HG03342 (cell line): ENCODE results near the gene VPS51.

ENCODE experiments used
- ATAC-seq: cut with Tn5 transposase; IDR thresholded peaks from one replicate; pipeline ENCODE4 v1.9.1; 2021; ENCODE audit warnings: mild to moderate bottlenecking, moderate library complexity; ENCODE audit not compliant: unreplicated experiment

The VPS51 gene

DNA sequence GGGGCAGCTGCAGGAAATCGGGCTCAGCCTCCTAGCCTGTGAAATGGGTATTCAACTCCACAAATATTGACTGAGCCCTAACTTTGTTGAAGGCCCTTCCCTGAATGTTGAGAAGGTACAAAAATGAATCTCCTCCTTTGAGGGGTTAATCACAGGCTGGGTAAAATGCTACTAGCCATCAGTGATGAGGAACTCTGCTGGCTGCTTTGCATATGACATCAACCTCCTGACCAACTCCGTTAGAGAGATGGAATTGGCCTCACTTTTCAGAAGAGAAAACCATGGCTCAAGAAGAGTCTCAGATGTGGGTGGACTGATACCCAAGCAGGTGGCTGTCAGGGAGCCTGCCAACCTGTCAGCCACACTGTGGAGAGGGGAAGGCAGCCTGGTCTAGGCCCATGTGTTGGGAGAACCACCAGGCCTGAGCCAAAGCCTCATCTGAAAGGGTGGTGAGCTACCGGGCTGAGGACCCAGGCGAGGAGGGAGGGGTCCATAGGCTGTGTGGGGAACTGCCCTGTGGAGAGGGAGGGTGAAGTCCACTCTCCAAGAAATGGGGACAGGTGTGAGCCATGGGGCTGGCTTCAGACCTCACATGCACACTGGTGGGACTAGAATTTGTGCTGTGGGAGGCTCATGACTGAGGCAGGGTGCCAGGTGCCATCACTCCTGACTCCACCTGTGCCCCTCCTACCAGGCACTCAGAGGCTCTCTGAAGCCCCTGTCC is 23.9 kb upstream of the VPS51 start:
- no peak for ATAC-seq

DNA sequence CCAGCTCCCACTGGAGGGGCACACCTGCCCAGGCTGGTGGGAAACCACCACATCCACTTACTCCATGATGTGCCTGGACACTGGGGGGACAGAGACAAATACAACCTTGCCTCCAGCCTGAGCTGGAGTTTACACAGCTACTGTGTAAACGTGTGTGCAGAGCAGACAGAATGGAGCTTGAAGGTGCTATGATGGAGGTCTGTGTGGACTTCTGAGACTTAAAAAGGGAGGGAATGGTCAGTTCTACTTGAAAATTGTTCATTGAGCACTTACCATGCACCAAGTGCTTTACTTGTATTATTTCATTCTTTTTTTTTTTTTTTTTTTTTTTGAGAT is 23.4 kb upstream of the VPS51 start:
- ATAC-seq, result no peak

DNA sequence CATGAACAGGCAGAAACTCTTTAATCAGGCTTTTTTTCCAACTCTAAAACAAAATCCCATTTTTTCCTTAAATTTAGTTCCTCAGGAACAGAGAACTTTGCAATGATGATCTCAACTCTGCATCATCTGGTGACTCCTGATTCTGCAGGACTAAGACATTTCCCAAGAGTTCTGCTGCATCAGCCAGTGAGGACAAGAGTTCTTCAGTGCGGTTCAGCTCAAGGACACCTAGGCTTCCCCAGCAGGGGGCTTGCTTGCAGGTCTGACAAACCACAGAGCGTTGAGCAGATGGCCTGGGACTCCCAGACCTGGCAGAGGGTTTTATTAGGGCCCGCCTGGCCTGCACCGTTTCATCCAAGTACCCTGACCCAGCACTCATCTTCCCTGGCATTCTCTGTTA is 18.6 kb upstream of the VPS51 start:
- ATAC-seq, result no peak

DNA sequence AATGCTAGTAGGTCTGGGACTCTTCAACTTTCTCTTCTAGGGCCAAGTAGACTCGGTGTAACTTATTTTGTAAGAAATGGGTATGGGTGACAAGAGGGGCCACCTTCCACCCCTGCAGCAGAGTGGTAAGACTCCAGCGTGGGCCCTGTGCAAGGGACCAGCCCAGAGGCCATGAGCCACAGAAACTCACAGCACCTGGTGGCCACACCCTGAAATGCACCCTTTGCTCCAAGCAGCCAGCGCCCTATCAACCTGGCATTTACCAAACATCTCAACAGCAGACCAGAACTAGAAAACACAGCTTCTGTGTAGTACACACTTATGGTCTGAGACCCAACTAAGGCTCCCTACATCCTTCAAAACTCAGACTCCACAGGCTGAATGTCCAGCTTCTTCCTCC is 17.9 kb upstream of the VPS51 start:
- ATAC-seq, result no peak

DNA sequence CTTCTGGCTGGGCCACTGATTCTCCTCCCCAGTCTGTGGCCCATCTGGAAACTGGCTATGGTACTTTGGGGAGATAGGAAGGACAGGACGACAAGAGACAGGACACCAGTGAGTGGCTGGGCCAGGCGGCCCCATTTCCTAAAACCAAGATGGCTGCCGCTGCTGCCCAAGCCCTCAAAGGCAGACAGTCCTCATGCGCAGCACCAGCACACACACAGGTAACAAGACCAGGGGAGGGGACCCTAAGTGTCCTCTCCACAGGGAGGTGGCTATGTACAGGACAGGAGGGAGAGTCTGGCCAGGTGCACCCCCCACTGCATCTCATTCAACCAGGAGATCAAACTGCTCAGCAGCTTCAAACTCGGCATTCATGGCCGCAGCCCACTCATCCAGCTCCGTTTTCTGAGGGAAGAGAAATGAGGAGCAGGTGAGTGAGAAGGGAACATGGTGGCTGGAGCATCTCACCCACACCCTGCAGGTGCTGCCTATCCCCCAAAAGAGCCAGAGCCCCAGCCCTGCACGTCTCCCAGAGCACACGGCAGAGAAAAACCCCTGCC is 17.1 kb upstream of the VPS51 start:
- no peak for ATAC-seq

DNA sequence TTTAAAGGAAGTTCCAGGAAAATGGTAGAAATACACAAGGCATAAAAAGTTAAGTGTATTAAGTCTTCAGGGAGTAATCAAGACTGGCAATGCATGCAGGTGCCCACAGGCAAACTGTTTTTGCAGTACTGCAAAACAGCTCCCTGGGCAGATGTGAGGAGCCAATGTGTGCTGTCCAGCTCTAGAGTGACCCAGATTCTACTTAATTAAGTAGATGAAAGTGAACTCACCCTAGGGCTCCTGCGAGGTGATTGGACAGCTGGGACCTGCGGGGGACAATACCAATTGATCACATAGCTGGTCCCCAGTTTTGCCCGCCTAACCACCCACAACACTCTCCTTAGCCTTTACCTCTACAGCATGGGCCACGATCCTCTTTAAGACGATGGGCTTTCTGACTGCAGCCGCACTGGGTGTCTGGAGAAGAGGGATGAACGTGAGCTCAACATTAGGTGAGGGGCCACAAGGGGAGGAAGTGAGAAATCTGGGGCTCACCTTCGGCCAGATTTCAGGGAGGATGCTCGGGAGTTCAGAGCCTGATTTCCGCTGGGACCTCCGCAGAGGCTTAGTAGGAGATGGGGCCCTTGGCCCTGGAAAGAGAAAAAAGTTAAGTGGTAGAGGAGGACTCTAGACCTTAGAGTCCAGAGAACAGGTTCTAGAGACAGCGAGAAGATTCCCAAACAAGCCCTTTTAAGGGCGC is 12.7 kb upstream of the VPS51 start:
- ATAC-seq, result peak; percentile 18

DNA sequence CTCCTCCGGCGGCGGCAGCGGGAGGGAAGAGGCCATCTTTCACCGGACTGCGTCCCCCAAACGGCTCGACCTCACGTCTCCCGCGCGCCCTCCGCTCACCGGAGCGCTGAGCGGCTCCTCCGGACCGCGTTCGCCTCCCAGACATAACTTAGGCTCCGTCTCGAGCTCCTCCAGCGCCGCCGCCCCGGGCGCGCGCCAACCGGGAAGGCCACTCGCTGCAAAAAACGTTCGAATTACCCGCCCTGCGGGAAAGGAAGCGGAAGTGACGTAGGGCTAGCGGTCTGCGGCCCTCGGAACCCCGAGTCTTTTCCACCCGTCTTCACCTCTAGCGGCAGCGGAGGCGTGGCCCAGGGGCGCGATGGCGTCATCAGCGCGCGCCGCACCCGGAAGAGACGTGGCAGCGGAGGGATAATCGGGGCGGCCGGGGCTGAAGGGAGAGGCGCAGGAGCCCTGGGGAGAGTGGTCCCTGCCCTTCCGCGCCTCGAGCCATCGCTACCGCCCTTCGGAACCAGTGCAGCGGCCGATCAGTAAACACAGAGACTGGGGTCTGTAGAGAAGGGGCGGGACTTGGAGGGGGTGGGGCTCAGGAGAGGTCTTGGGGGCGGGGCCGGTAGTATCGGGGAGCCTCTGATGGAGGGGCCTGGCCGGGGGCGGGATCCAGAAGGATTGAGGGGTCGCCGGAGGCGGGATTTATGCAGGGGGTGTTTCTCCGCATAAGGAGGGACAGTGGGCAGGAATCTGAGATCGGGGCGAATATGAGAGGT is 12.0 kb upstream of the VPS51 start, which contains the start of the genes CDCA5 and ZFPL1:
TSS of gene CDCA5 (minus strand) at position 207 of the 764 bp plus-strand sequence. CDS start at position 145, 62 bp downstream.
TSS of gene ZFPL1 (plus strand) at position 389 of the 764 bp plus-strand sequence. CDS start 477 bp downstream, outside the sequence.
- peak; percentile 78 for ATAC-seq

DNA sequence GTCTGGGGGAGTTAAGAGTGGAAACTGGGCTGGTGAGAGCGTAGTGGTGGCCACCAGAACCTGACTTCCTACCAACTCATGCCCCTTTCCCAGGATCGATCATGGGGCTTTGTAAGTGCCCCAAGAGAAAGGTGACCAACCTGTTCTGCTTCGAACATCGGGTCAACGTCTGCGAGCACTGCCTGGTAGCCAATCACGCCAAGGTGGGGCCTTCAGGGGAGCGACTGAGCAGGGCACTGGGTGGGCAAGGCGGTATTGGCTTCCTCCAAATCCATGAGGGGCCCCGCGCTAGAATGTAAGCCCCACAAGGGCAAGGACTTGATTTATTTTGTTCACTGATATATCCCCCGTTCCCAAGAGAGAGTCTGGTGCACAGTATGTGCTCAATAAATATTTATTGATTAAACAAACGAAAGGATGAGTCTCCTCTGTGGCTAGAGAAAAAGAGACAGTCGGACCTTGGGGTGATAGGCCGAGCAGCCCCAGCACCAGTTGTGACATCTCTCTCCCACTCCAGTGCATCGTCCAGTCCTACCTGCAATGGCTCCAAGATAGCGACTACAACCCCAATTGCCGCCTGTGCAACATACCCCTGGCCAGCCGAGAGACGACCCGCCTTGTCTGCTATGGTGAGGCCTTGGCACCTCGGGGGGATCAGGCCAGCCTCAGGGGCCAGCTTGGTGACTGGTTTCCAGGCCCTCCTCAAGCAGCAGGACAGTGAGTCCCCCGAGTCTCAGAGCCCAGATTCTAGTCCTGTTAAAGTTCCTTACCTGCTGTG is 11.2 kb upstream of the VPS51 start:
- no peak for ATAC-seq

DNA sequence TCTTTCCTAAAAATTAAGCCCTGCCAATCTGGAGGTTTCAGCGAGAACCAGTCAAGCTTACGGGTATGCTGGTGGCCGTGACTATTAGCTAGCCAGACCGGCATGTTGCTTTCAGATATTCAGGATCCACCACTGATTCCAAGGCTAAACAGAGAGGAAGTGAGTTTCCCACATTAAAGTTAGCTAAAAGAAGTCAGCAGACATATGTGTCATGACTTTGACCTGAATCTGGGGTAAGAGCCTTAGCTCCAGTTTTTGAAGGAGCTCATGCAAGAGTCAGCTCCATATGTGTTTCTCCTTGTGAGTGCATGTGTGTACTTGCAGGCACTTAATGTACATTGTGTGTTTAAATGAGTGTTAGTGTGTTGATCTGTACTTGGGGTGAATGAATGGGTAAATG is 10.6 kb upstream of the VPS51 start:
- no peak for ATAC-seq

DNA sequence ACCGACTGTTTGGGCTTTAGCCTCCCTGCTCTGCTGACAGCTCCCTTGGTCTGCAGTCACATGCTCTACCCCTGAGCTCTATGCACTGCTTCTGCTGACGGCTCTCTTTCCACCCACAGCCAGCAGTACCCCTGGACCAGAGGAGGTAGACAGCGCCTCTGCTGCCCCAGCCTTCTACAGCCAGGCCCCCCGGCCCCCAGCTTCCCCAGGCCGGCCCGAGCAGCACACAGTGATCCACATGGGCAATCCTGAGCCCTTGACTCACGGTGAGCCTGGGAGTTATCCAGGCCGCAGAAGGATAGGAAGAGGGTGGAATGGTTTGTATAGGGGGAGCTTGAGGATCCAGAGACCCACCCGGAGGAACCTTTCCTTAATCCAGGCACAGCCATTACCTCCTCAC is 9.2 kb upstream of the VPS51 start:
- no peak for ATAC-seq

DNA sequence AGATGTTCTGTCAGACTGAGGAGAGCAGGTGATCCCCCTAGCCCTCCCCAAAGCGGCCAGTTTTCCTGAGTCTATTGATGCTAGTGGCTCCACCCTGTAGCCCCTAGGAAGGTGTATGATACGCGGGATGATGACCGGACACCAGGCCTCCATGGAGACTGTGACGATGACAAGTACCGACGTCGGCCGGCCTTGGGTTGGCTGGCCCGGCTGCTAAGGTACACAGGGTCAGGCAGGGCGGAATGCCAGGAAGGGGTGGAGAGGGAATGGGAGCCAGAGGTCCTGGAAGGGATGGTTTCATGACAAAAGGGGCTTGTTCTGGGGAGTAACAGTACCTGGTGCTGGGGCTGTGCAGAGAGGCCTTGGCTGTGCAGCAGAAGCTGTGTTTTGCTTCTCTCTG is 8.8 kb upstream of the VPS51 start:
- ATAC-seq, result no peak

DNA sequence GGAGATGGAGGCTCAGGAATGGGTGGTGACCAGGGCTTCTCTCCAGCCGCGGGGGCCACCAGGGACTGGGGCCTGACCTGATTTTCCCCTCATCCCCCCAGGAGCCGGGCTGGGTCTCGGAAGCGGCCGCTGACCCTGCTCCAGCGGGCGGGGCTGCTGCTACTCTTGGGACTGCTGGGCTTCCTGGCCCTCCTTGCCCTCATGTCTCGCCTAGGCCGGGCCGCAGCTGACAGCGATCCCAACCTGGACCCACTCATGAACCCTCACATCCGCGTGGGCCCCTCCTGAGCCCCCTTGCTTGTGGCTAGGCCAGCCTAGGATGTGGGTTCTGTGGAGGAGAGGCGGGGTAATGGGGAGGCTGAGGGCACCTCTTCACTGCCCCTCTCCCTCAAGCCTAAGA is 8.2 kb upstream of the VPS51 start:
- ATAC-seq, result no peak

DNA sequence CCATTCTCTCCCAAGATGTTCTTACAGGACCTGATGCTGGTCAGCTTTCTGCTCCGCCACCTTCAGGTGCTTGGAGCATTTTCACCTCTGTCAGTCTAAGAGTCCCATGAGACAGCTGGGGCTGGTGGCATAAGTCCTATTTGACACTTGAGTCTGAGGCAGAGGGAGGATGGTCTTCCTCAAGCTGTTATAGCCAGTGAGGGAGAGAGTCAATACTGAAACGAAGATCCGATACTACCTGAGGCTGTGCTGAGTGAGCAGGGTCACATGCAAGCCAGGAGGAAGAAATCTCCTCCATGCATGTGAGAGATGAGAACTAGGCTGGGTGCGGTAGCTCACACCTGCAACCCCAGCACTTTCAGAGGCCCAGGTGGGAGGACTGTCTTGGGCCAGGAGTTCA is 6.4 kb upstream of the VPS51 start:
- no peak for ATAC-seq

DNA sequence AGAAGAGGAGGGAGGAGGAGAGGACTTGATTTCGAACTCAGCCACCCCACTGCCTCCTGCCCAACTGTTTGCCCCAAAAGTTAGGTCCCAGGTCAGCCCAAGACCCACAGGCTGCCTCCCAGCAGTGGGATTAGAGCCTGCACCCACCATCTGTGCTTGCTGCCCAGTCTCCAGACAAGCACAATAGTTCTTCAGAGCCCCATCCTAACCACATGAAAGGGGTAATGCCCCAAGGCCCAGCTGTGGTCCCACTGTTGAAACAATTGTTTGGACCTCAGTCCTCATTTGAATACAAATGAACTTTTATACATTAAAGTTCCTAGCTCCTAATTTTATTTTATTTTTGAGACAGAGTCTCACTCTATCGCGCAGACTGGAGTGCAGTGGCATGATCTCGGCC is 5.4 kb upstream of the VPS51 start:
- ATAC-seq, result no peak

DNA sequence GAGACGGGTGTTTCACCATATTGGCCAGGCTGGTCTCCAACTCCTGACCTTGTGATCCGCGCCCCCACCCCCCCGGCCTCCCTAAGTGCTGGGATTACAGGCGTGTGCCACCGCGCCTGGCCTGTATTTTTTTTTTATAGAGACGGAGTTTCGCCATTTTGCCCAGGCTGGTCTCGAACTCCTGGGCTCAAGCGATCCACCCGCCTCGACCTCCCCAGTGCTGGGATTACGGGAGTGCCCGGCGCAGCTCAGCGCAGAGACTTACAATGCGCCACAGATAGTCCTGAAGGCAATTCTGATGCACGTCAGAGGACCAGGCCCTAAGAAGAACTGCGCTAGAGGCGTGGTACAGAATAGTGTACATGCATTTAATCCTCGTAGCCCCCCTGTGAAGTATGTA is 587 bp upstream of the VPS51 start:
- ATAC-seq, result no peak

DNA sequence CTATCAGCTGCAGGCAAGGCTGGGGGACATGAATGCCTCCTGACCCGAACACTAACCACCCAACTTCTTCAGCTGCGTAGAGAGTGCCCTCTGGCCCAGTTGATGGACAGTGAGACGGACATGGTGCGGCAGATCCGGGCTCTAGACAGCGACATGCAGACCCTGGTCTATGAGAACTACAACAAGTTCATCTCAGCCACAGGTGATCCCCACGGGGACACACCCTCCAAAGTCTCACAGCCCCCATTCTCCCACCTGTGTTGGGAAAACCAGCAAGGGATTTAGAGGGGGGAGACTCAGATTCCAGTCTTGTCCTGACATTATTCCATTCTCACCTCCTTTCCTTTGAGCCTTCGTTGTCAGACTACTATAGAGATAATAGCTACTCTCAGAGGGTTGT is 912 bp downstream of the VPS51 start:
- ATAC-seq, result no peak

DNA sequence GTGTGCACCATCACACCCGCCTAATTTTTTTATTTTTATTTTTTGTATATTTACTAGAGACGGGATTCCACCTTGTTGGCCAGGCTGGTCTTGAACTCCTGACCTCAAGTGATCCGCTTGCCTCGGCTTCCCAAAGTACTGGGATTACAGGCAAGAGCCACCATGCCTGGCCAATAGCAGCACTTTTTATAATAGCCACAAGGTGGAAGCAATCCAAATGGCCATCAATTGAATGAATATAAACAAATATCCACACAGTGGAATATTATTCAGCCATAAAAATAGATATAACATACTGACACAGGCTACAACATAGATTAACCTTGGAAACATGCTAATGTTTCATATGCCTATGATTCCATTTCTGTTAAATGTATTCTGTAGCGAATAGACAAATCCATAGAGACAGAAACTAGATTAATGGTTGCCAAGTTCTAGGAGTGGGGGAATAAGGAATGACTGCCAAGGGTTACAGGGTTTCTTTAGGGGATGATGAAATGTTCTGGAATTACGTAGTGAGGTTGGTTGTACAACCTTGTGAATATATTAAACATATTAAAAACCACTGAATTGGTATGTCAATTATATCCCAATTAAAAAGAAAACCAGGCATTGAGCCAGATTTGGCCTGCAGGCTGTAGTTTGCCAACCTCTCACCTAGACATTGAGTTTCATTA is 4.8 kb downstream of the VPS51 start:
- no peak for ATAC-seq

DNA sequence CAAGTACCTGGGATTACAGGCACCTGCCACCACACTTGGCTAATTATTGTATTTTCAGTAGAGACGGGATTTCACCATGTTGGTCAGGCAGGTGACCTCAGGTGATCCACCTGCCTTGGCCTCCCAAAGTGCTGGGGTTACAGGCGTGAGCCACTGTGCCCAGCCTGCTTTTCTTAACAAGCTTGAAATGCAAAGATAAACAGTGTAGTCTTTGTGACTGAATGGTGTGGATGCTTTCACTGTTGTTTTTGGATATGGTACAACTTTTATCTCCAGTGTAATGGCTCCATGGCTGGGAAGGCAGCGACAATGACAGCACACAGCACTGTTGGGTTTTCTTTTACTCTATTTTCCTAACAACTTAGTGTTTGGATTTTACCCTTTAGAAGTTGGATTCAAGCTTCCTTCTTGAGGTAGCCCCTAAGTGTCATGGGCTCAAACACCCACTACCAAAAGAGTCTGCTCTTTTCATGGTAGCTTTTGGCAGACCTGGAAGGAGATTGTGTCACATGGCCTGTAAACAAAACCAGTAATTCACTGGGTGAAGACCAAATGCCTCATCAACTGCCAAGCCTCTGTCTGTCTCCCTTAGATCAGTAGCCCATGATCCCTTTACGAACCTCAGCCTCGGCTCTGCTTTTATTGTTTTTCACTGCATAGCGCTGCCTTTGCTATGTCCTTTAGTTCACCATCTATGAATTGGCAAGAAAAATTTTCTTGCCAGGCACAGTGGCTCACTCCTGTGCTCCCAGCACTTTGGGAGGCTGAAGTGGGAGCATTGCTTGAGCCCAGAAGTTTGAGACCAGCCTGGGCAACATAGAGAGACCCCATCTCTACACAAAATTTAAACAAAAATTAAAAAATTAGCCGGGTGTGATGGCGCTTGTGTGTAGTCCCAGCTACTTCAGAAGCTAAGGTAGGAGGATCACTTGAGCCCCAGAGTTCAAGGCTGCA is 6.4 kb downstream of the VPS51 start:
- ATAC-seq, result no peak

DNA sequence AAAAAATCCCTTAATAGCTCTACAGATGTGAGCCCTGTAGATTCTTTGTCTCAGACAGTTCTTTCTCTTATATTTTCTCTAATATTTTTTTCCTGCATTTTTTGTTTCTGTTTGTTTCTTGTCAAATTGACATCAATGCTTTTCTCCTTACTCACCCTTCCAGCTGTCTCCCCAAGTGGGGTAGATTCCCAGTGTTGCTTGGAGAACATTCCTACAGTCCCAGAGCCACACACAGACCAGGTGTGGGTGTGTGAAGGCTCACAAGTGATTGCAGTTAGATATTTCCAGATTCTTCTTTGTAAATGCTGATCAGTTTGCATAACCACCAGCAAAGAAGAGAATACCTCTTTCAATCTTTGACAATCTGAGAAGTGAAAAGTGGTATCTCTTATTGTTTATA is 7.5 kb downstream of the VPS51 start:
- ATAC-seq, result no peak
